ENCODE data around the gene SHC1. TPM values are rescaled to one million over a fixed set of nuclear protein-coding genes. Genes with fewer than 3 reads are reported as not detected.
A peak's percentile ranks its signal among the peaks of the same experiment; 100 is the strongest.

The SHC1 gene
- total and polyA plus RNA-seq, 2 donors (not counting 1 experiment from before 2014, with no cell fraction given): 50.1 to 61.4 TPM

GRCh38 chr1:155012776-155013602, 42.4 kb upstream of the SHC1 start:
- no peaks in the 10 kb centered on the region for H3K27me3 ChIP-seq (replicated peaks in 1 of 4; ENCODE audit: control extremely low read depth in 1 of 4, control insufficient read depth in 3 of 4, insufficient read depth in 4 of 4, low read length in 3 of 4)
- ChIA-PET POLR2A (interaction anchor here (0.6 to 6.0 kb wide), 4 partner anchors 11 to 56 kb away, joined by 3 to 74 read pairs (median 6); partner anchors contain the start of gene ZBTB7B), CTCF (interaction anchor here (0.5 to 17.4 kb wide), 4 partner anchors 13 to 49 kb away, joined by 3 to 295 read pairs (median 4); partner anchors contain the start of genes LENEP and ZBTB7B)
- intact Hi-C loops (cut with micrococcal nuclease): no loop called here
- peak overlapping the region; percentile 83 for H3K27ac Mint-ChIP-seq
- H3K27ac ChIP-seq (ENCODE audit: low read length in 2 of 2): peak overlapping the region; percentile 6 to 48
- peaks cover 90 to 98% of the 10 kb centered on the region in 2 donors for H3K4me1 ChIP-seq (ENCODE audit: control insufficient read depth in 2 of 2, insufficient read depth in 2 of 2, low read length in 2 of 2)
- H4K20me1 ChIP-seq (ENCODE audit: control insufficient read depth, insufficient read depth, low read length, poor library complexity, severe bottlenecking): peaks cover 18% of the 10 kb centered on the region
- H3K36me3 ChIP-seq (replicated peaks in 1 of 2; ENCODE audit: control extremely low read depth in 1 of 2, control insufficient read depth in 1 of 2, extremely low read depth in 1 of 2, insufficient read depth in 2 of 2, low read length in 1 of 2): peaks cover 0 to 29% of the 10 kb centered on the region in 2 experiments
- ATAC-seq (ENCODE audit: low read depth): no peak
- no peak for TF ChIP-seq CTCF (IDR thresholded peaks at IDR 0.05)
- no peaks in the 10 kb centered on the region for H3K27me3 Mint-ChIP-seq
- no peaks in the 10 kb centered on the region for H3K9me3 Mint-ChIP-seq (ENCODE audit: insufficient read depth)
- H3K79me2 ChIP-seq (ENCODE audit: control insufficient read depth, insufficient read depth, low read length): peaks cover 20% of the 10 kb centered on the region
- no peak for DNase-seq
- H3K9ac ChIP-seq (ENCODE audit: low read length): no peak overlapping the region
- H3K4me3 ChIP-seq (ENCODE audit: control extremely low read depth in 1 of 5, extremely low read depth in 1 of 5, insufficient read depth in 1 of 5, low read depth in 2 of 5, low read length in 4 of 5): no peak overlapping the region
- H3K4me3 Mint-ChIP-seq: no peak overlapping the region
- H2AFZ ChIP-seq (ENCODE audit: insufficient read depth, low read depth, low read length, poor library complexity, severe bottlenecking): no peak overlapping the region
- peak overlapping the region; percentile 22 for H3K4me2 ChIP-seq (replicated peaks; ENCODE audit: low read depth, low read length, poor library complexity, severe bottlenecking)
- WGBS (ENCODE audit: insufficient coverage): no CpG with 5 or more reads among the region's 3 CpGs
- H3K9me3 ChIP-seq (ENCODE audit: control extremely low read depth in 1 of 3, control insufficient read depth in 2 of 3, insufficient read depth in 1 of 3, low read length in 2 of 3): no peaks in the 10 kb centered on the region
- peaks cover 79% of the 10 kb centered on the region for H3K4me1 Mint-ChIP-seq

GRCh38 chr1:155012026-155012546, 41.5 kb upstream of the SHC1 start:
- no peaks in the 10 kb centered on the region for H3K9me3 ChIP-seq (ENCODE audit: control extremely low read depth in 1 of 3, control insufficient read depth in 2 of 3, insufficient read depth in 1 of 3, low read length in 2 of 3)
- H3K79me2 ChIP-seq (ENCODE audit: control insufficient read depth, insufficient read depth, low read length): peaks cover 29% of the 10 kb centered on the region
- intact Hi-C loops (cut with micrococcal nuclease): no loop called here
- H3K4me1 ChIP-seq (ENCODE audit: control insufficient read depth in 2 of 2, insufficient read depth in 2 of 2, low read length in 2 of 2): peaks cover 92 to 100% of the 10 kb centered on the region in 2 donors
- no peaks in the 10 kb centered on the region for H3K27me3 ChIP-seq (replicated peaks in 1 of 4; ENCODE audit: control extremely low read depth in 1 of 4, control insufficient read depth in 3 of 4, insufficient read depth in 4 of 4, low read length in 3 of 4)
- H3K36me3 ChIP-seq (replicated peaks in 1 of 2; ENCODE audit: control extremely low read depth in 1 of 2, control insufficient read depth in 1 of 2, extremely low read depth in 1 of 2, insufficient read depth in 2 of 2, low read length in 1 of 2): peaks cover 0 to 29% of the 10 kb centered on the region in 2 experiments
- peak overlapping the region in 1 of 2 donors; percentile 48 for H3K27ac ChIP-seq (ENCODE audit: low read length in 2 of 2)
- Mint-ChIP-seq H3K4me3 (no peak overlapping the region), H3K4me1 (peaks cover 78% of the 10 kb centered on the region), H3K27ac (peak overlapping the region; percentile 83), H3K27me3 (no peaks in the 10 kb centered on the region), H3K9me3 (ENCODE audit: insufficient read depth) (no peaks in the 10 kb centered on the region)
- H3K4me3 ChIP-seq (ENCODE audit: control extremely low read depth in 1 of 5, extremely low read depth in 1 of 5, insufficient read depth in 1 of 5, low read depth in 2 of 5, low read length in 4 of 5): no peak overlapping the region
- H4K20me1 ChIP-seq (ENCODE audit: control insufficient read depth, insufficient read depth, low read length, poor library complexity, severe bottlenecking): peaks cover 24% of the 10 kb centered on the region
- no peak for TF ChIP-seq CTCF (IDR thresholded peaks at IDR 0.05)
- TF ChIP-seq EZH2 (IDR thresholded peaks at IDR 0.05; ENCODE audit: borderline replicate concordance, insufficient read depth, low read depth, low read length, poor library complexity, severe bottlenecking): no peak
- ATAC-seq (ENCODE audit: low read depth) (no peak), DNase-seq (no peak)
- 61% methylated on average over 3 of the region's 9 CpGs for WGBS (ENCODE audit: insufficient coverage)
- H3K9ac ChIP-seq (ENCODE audit: low read length): no peak overlapping the region
- ChIA-PET CTCF (interaction anchor here (1.6 to 17.4 kb wide), 3 partner anchors 12 to 49 kb away, joined by 3 to 295 read pairs (median 4); partner anchors contain the start of genes LENEP and ZBTB7B), POLR2A (interaction anchor here (0.6 to 6.0 kb wide), 5 partner anchors 10 to 128 kb away, joined by 3 to 74 read pairs (median 5); partner anchors contain the start of gene ZBTB7B)
- peak overlapping the region; percentile 22 for H3K4me2 ChIP-seq (replicated peaks; ENCODE audit: low read depth, low read length, poor library complexity, severe bottlenecking)
- H2AFZ ChIP-seq (ENCODE audit: insufficient read depth, low read depth, low read length, poor library complexity, severe bottlenecking): no peak overlapping the region

Measured in B cell (primary cell).